Trophoblast cell (in vitro differentiated cells and primary cell): Measurements from ENCODE around the gene TCHP.

ENCODE experiments used
- DNase-seq, 2 donors: peaks; one replicate each; pipeline ENCODE4 v3.0.0-alpha.2; 2016
- H2AFZ ChIP-seq: 2 replicates; pipeline ENCODE4 v1.6.1; 2013; ENCODE audit warnings: low read length, moderate library complexity, mild to moderate bottlenecking; ENCODE audit not compliant: insufficient read depth, poor library complexity
- H2AK5ac ChIP-seq: 2 replicates; pipeline ENCODE4 v1.6.1; 2013; ENCODE audit warnings: mild to moderate bottlenecking, low read length
- H2BK120ac ChIP-seq: 2 replicates; pipeline ENCODE4 v1.6.1; 2013; ENCODE audit warnings: low read length, mild to moderate bottlenecking, moderate library complexity; ENCODE audit not compliant: insufficient read depth, poor library complexity
- H2BK12ac ChIP-seq: 2 replicates; pipeline ENCODE4 v1.6.1; 2013; ENCODE audit warnings: mild to moderate bottlenecking, low read length, moderate library complexity
- H2BK5ac ChIP-seq: 2 replicates; pipeline ENCODE4 v1.6.1; 2013; ENCODE audit warnings: low read length, low read depth, moderate library complexity, mild to moderate bottlenecking; ENCODE audit not compliant: poor library complexity
- H3K14ac ChIP-seq: 2 replicates; pipeline ENCODE4 v1.6.1; 2013; ENCODE audit warnings: mild to moderate bottlenecking, low read length
- H3K18ac ChIP-seq: 2 replicates; pipeline ENCODE4 v1.6.1; 2013; ENCODE audit warnings: mild to moderate bottlenecking, low read length
- H3K23ac ChIP-seq: 2 replicates; pipeline ENCODE4 v1.6.1; 2013; ENCODE audit warnings: low read length
- H3K27ac ChIP-seq: 2 replicates; pipeline ENCODE4 v1.5.1; 2013; ENCODE audit warnings: low read depth, mild to moderate bottlenecking, inconsistent platforms, low read length, moderate library complexity
- H3K27me3 ChIP-seq: 2 replicates; pipeline ENCODE4 v1.6.1; 2013; ENCODE audit warnings: inconsistent platforms, mild to moderate bottlenecking, low read length, moderate library complexity; ENCODE audit not compliant: insufficient read depth
- H3K36me3 ChIP-seq, 2 experiments: 1 replicate in 1 of 2; 2 replicates in 1 of 2; pipeline ENCODE4 v1.6.1; 2013; ENCODE audit warnings: low read length in 2 of 2, mild to moderate bottlenecking in 2 of 2, moderate library complexity in 1 of 2; ENCODE audit not compliant: insufficient read depth in 2 of 2, control insufficient read depth in 1 of 2
- H3K4ac ChIP-seq: 2 replicates; pipeline ENCODE4 v1.6.1; 2013; ENCODE audit warnings: low read depth, mild to moderate bottlenecking, low read length, moderate library complexity
- H3K4me1 ChIP-seq, 2 experiments: 1 replicate in 1 of 2; 2 replicates in 1 of 2; pipeline ENCODE4 v1.6.1; 2013; ENCODE audit warnings: low read length in 2 of 2, mild to moderate bottlenecking in 2 of 2, moderate library complexity in 1 of 2; ENCODE audit not compliant: insufficient read depth in 2 of 2, control insufficient read depth in 1 of 2
- H3K4me2 ChIP-seq: 2 replicates; pipeline ENCODE4 v1.6.1; 2013; ENCODE audit warnings: inconsistent platforms, mild to moderate bottlenecking, low read length, moderate library complexity
- H3K4me3 ChIP-seq: 2 replicates; pipeline ENCODE4 v1.5.1; 2013; ENCODE audit warnings: mild to moderate bottlenecking, low read depth, low read length, inconsistent platforms
- H3K79me1 ChIP-seq: one replicate; pipeline ENCODE4 v1.6.1; 2013; ENCODE audit warnings: low read length
- H3K79me2 ChIP-seq: 2 replicates; pipeline ENCODE4 v1.6.1; 2013; ENCODE audit warnings: low read length, mild to moderate bottlenecking; ENCODE audit not compliant: control insufficient read depth, insufficient read depth, poor library complexity
- H3K9ac ChIP-seq: 2 replicates; pipeline ENCODE4 v1.6.1; 2013; ENCODE audit warnings: mild to moderate bottlenecking, low read length
- H3K9me3 ChIP-seq: 2 replicates; pipeline ENCODE4 v1.6.1; 2013; ENCODE audit warnings: low read depth, mild to moderate bottlenecking, control low read depth, inconsistent platforms, low read length; ENCODE audit not compliant: insufficient read depth
- H4K12ac ChIP-seq: 2 replicates; pipeline ENCODE4 v1.6.1; 2013; ENCODE audit warnings: low read depth, mild to moderate bottlenecking, low read length, moderate library complexity
- H4K8ac ChIP-seq: 2 replicates; pipeline ENCODE4 v1.6.1; 2013; ENCODE audit warnings: low read depth, mild to moderate bottlenecking, low read length, moderate library complexity
- H4K91ac ChIP-seq: one replicate; pipeline ENCODE4 v1.6.1; 2013; ENCODE audit warnings: low read depth, mild to moderate bottlenecking, low read length, moderate library complexity
- WGBS: extraction: QIAGEN DNeasy Blood & Tissue Kit; methylation state at CpG from one replicate; pipeline ENCODE4 v1.1.7; 2013; ENCODE audit warnings: missing lambda C conversion rate; ENCODE audit not compliant: insufficient read length, insufficient coverage; ENCODE audit errors: extremely low coverage; 5-methylcytosine and 5-hydroxymethylcytosine counted together

The TCHP gene

DNA sequence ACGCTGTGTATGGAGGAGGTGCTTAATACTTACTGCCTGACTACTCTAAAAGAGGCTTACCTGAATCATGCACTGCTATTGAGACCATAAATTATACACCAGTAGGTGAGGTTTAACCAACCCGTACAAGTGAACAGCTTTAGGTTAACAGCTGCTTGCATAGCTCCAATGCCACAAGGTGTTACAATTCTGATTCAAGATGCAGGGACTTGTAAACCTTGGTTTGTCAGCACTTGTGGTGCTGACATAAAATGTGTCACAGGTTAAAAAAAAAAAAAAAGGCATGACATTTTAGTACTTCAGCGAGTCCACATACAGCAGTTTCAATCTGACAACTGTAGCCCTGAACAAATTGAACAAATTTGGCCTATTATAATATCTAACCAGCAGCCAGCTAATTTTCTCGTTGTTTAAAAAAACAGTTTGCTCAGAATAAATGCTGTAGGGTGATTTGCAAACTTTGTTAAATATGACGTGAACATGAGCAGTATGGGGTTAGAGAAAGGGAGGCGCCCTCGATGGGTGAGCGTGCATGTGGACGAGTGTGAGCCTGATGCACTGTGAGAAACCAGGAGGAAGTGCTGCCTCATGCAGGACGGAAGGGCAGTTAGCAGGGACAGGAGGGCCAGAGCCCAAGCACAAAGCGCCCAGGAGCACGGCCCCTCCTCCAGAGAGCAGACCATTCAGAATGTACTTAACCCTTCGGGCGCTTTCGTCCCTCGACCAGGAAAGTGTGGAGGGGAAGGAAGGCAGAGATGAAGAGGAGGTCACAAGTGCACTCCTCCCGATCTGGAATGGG lies 44.7 kb downstream of the TCHP start:
- H3K14ac ChIP-seq: no peak overlapping the region
- H3K79me1 ChIP-seq: no peaks in the 10 kb centered on the region
- no peak overlapping the region for H3K4me3 ChIP-seq
- H3K79me2 ChIP-seq: no peaks in the 10 kb centered on the region
- peaks cover 8 to 16% of the 10 kb centered on the region in 2 experiments for H3K36me3 ChIP-seq
- no peak overlapping the region for H3K9ac ChIP-seq
- H4K8ac ChIP-seq: peak overlapping the region; percentile 2
- H3K23ac ChIP-seq: no peak overlapping the region
- no peak overlapping the region for H2BK12ac ChIP-seq
- no peak overlapping the region for H4K12ac ChIP-seq
- H3K27ac ChIP-seq: no peak overlapping the region
- no peak overlapping the region for H2BK5ac ChIP-seq
- H3K18ac ChIP-seq: no peak overlapping the region
- H3K4me2 ChIP-seq: peak overlapping the region; percentile 8
- peak; percentile 75 to 92 for DNase-seq
- peaks cover 0 to 2% of the 10 kb centered on the region in 2 experiments for H3K4me1 ChIP-seq
- no peak overlapping the region for H2BK120ac ChIP-seq
- peaks cover 2% of the 10 kb centered on the region for H3K9me3 ChIP-seq
- H3K4ac ChIP-seq: no peak overlapping the region
- no CpG with 5 or more reads among the region's 17 CpGs for WGBS
- H4K91ac ChIP-seq: no peak overlapping the region
- no peak overlapping the region for H2AK5ac ChIP-seq
- H2AFZ ChIP-seq: no peak overlapping the region
- no peaks in the 10 kb centered on the region for H3K27me3 ChIP-seq

GRCh38 chr12:109946505-109946904 lies 46.4 kb downstream of the TCHP start:
- no peak overlapping the region for H3K14ac ChIP-seq
- H3K79me1 ChIP-seq: no peaks in the 10 kb centered on the region
- no peak overlapping the region for H3K4ac ChIP-seq
- H2BK5ac ChIP-seq: no peak overlapping the region
- DNase-seq: no peak
- H3K9me3 ChIP-seq: peaks cover 2% of the 10 kb centered on the region
- no peak overlapping the region for H4K12ac ChIP-seq
- no peak overlapping the region for H2BK12ac ChIP-seq
- no peak overlapping the region for H2BK120ac ChIP-seq
- H4K91ac ChIP-seq: no peak overlapping the region
- no peak overlapping the region for H4K8ac ChIP-seq
- H2AFZ ChIP-seq: no peak overlapping the region
- no CpG with 5 or more reads among the region's 5 CpGs for WGBS
- H2AK5ac ChIP-seq: no peak overlapping the region
- no peak overlapping the region for H3K9ac ChIP-seq
- no peak overlapping the region for H3K27ac ChIP-seq
- H3K18ac ChIP-seq: no peak overlapping the region
- peaks cover 0 to 2% of the 10 kb centered on the region in 2 experiments for H3K4me1 ChIP-seq
- H3K27me3 ChIP-seq: no peaks in the 10 kb centered on the region
- H3K36me3 ChIP-seq: peaks cover 9 to 20% of the 10 kb centered on the region in 2 experiments
- H3K4me2 ChIP-seq: no peak overlapping the region
- no peak overlapping the region for H3K23ac ChIP-seq
- no peaks in the 10 kb centered on the region for H3K79me2 ChIP-seq
- no peak overlapping the region for H3K4me3 ChIP-seq

- H2BK12ac ChIP-seq: no peak overlapping the region
- no peak overlapping the region for H2BK120ac ChIP-seq
- no peak overlapping the region for H3K4ac ChIP-seq
- H3K18ac ChIP-seq: no peak overlapping the region
- H4K12ac ChIP-seq: no peak overlapping the region
- no peak overlapping the region for H3K9ac ChIP-seq
- H3K79me2 ChIP-seq: no peaks in the 10 kb centered on the region
- no CpG with 5 or more reads among the region's 9 CpGs for WGBS
- no peak overlapping the region for H3K27ac ChIP-seq
- no peak overlapping the region for H4K91ac ChIP-seq
- peaks cover 0 to 5% of the 10 kb centered on the region in 2 experiments for H3K4me1 ChIP-seq
- H3K36me3 ChIP-seq: peaks cover 12 to 24% of the 10 kb centered on the region in 2 experiments
- no peak for DNase-seq
- H4K8ac ChIP-seq: no peak overlapping the region
- H2AFZ ChIP-seq: no peak overlapping the region
- H3K9me3 ChIP-seq: peaks cover 2% of the 10 kb centered on the region
- no peak overlapping the region for H3K4me3 ChIP-seq
- no peak overlapping the region for H2BK5ac ChIP-seq
- no peaks in the 10 kb centered on the region for H3K27me3 ChIP-seq
- H3K79me1 ChIP-seq: no peaks in the 10 kb centered on the region
- H3K23ac ChIP-seq: no peak overlapping the region
- no peak overlapping the region for H3K4me2 ChIP-seq
- no peak overlapping the region for H3K14ac ChIP-seq
- H2AK5ac ChIP-seq: no peak overlapping the region
These were observed 46.8 kb downstream of the TCHP start for GRCh38 chr12:109946913-109947312.

DNA sequence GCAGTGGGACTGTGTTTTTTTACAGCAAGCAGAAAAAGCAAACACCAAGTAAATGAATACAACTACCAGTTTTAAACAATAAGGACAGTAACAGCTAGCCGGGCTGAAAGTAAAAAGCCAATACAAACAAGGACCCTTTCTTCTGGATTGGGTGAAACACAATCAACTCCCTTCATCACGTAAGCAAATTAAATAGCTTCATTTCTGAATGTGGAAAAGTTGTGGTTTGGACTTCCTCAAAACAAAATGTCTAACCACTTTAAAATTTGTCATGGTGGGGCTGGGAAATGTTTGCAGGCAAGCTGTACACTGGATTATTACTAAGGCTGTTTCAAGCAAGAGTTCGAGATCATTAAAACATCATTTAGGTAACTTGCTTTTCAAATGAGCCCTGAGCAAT lies 47.4 kb downstream of the TCHP start:
- H3K4me3 ChIP-seq: no peak overlapping the region
- H3K23ac ChIP-seq: no peak overlapping the region
- no peaks in the 10 kb centered on the region for H3K79me2 ChIP-seq
- H4K91ac ChIP-seq: no peak overlapping the region
- H3K4me2 ChIP-seq: no peak overlapping the region
- H3K18ac ChIP-seq: no peak overlapping the region
- no peak overlapping the region for H2BK12ac ChIP-seq
- H3K9me3 ChIP-seq: peaks cover 2% of the 10 kb centered on the region
- H3K4ac ChIP-seq: no peak overlapping the region
- no CpG with 5 or more reads among the region's 3 CpGs for WGBS
- H3K14ac ChIP-seq: no peak overlapping the region
- H2BK120ac ChIP-seq: no peak overlapping the region
- H2AFZ ChIP-seq: no peak overlapping the region
- H2AK5ac ChIP-seq: no peak overlapping the region
- no peak overlapping the region for H3K9ac ChIP-seq
- no peak overlapping the region for H4K12ac ChIP-seq
- H3K4me1 ChIP-seq: peaks cover 0 to 5% of the 10 kb centered on the region in 2 experiments
- no peaks in the 10 kb centered on the region for H3K79me1 ChIP-seq
- no peak overlapping the region for H2BK5ac ChIP-seq
- peaks cover 18 to 29% of the 10 kb centered on the region in 2 experiments for H3K36me3 ChIP-seq
- DNase-seq: no peak
- no peak overlapping the region for H4K8ac ChIP-seq
- no peak overlapping the region for H3K27ac ChIP-seq
- H3K27me3 ChIP-seq: no peaks in the 10 kb centered on the region
